K562 (cell line): ENCODE data around the gene PAF1. TPM values are rescaled to one million over a fixed set of nuclear protein-coding genes. Genes with fewer than 3 reads are reported as not detected.

Experiments
- CBFA2T3 ChIP-seq: fragments of 450-650 bp; IDR thresholded peaks from 2 replicates; pipeline ENCODE4 v1.6.1; 2017
- COPS2 ChIP-seq: fragments of 450-650 bp; conservative IDR thresholded peaks from 2 replicates; pipeline ENCODE4 v1.6.1; 2016; ENCODE audit warnings: mild to moderate bottlenecking, moderate library complexity
- CXXC5 ChIP-seq: fragments of 250-450 bp; sonication (Bioruptor Pico); IDR thresholded peaks from 2 replicates; pipeline ENCODE4 v1.8.0; 2022; ENCODE audit warnings: inconsistent platforms, mild to moderate bottlenecking, moderate library complexity
- FOXJ3 ChIP-seq: sonication (generic); formaldehyde crosslinking; IDR thresholded peaks from 2 replicates; pipeline ENCODE4 v1.4.0; 2020; ENCODE audit warnings: mild to moderate bottlenecking, missing genetic modification reagents
- HNRNPLL ChIP-seq: fragments of 200-400 bp; formaldehyde crosslinking; IDR thresholded peaks from 2 replicates; pipeline ENCODE4 v1.6.1; 2017; ENCODE audit warnings: low read length, low read depth, mild to moderate bottlenecking; ENCODE audit not compliant: poor library complexity, severe bottlenecking
- KLF6 ChIP-seq: fragments of 250-450 bp; sonication (Bioruptor Pico); IDR thresholded peaks from 2 replicates; pipeline ENCODE4 v1.4.0; 2020; ENCODE audit warnings: mild to moderate bottlenecking, moderate library complexity, borderline replicate concordance
- NBN ChIP-seq: fragments of 450-650 bp; IDR thresholded peaks from 2 replicates; pipeline ENCODE4 v1.6.1; 2016; ENCODE audit warnings: low read depth, mild to moderate bottlenecking
- NCOR1 ChIP-seq: fragments of 450-650 bp; IDR thresholded peaks from 2 replicates; pipeline ENCODE4 v1.6.1; 2016; ENCODE audit warnings: mild to moderate bottlenecking, moderate library complexity
- SIRT6 ChIP-seq: IDR thresholded peaks from one replicate; pipeline ENCODE4 v1.6.1; 2012; ENCODE audit warnings: low read depth, mild to moderate bottlenecking, control low read depth, inconsistent platforms, low read length, moderate library complexity
- SMARCA5 ChIP-seq: fragments of 450-650 bp; IDR thresholded peaks from 2 replicates; pipeline ENCODE4 v1.6.1; 2016
- TAL1 ChIP-seq: fragments of 450-650 bp; IDR thresholded peaks from 2 replicates; pipeline ENCODE4 v1.6.1; 2016; ENCODE audit warnings: mild to moderate bottlenecking
- TOE1 ChIP-seq, 2 experiments: fragments of 450-650 bp in 1 of 2; sonication (generic) in 1 of 2; formaldehyde crosslinking in 1 of 2; IDR thresholded peaks; 2 replicates each; pipeline versions ENCODE4 v1.7.1 to v1.8.0; 2016 to 2022; ENCODE audit warnings: borderline replicate concordance in 2 of 2, mild to moderate bottlenecking in 2 of 2, antibody characterized with exemption in 1 of 2, inconsistent platforms in 1 of 2, low read depth in 1 of 2, missing genetic modification reagents in 1 of 2, moderate library complexity in 1 of 2
- ZNF23 ChIP-seq: fragments of 250-450 bp; sonication (Bioruptor Pico); IDR thresholded peaks from 2 replicates; pipeline ENCODE4 v1.4.0; 2020; ENCODE audit warnings: mild to moderate bottlenecking
- polyA plus RNA-seq, 8 experiments: library from polyadenylated mRNA; depleted of rRNA in 4 of 8; stranded (reverse) in 5 of 8; unstranded in 3 of 8; fragments of >200 nt; fragmentation: Nextera tagmentation in 2 of 8; fragmentation: Illumina TruSeq in 1 of 8; extraction: Ambion mirVana in 2 of 8; extraction: Trizol in 1 of 8; gene quantifications; 2 replicates each; pipeline versions ENCODE4 v1.2.1 to v1.2.3, GENCODE V29; 2011 to 2014; ENCODE audit warnings: inconsistent platforms in 1 of 8, missing spikeins in 1 of 8
- total RNA-seq, 7 experiments: library from RNA; depleted of rRNA in 6 of 7; stranded (reverse); fragments of >200 nt in 6 of 7; fragmentation: Illumina TruSeq in 2 of 7; extraction: Trizol in 2 of 7; gene quantifications; 2 replicates each; pipeline versions ENCODE4 v1.2.1 to v1.2.3, GENCODE V29; 2011 to 2021; ENCODE audit warnings: low replicate concordance in 1 of 7
- TF ChIP-seq, protein P1 (sequence below): fragments of 250-450 bp; sonication (Bioruptor Pico); IDR thresholded peaks from 2 replicates; pipeline ENCODE4 v1.5.1; 2021; ENCODE audit warnings: mild to moderate bottlenecking
- TF ChIP-seq, protein P2 (sequence below), 2 experiments: fragments of 250-450 bp in 1 of 2; fragments of 450-650 bp in 1 of 2; sonication (Bioruptor Pico) in 1 of 2; IDR thresholded peaks; 2 replicates each; pipeline versions ENCODE4 v1.6.1 to v1.8.0; 2016 to 2021; ENCODE audit warnings: mild to moderate bottlenecking in 2 of 2, moderate library complexity in 2 of 2, missing compliant biosample characterization in 1 of 2, missing genetic modification characterization in 1 of 2
- TF ChIP-seq, protein P3 (sequence below): conservative IDR thresholded peaks from 2 replicates; pipeline ENCODE4 v1.6.1; 2011; ENCODE audit warnings: low read depth, mild to moderate bottlenecking, low read length; ENCODE audit not compliant: control insufficient read depth
- TF ChIP-seq, protein P4 (sequence below): fragments of 250-450 bp; sonication (Bioruptor Pico); IDR thresholded peaks from 2 replicates; pipeline ENCODE4 v1.5.0; 2020; ENCODE audit warnings: mild to moderate bottlenecking
- TF ChIP-seq, protein P5 (sequence below): fragments of 450-650 bp; IDR thresholded peaks from one replicate; pipeline ENCODE4 v1.6.1; 2018; ENCODE audit warnings: mild to moderate bottlenecking, moderate library complexity; ENCODE audit not compliant: partially characterized antibody

The PAF1 gene
- total and polyA plus RNA-seq, 9 of the 15 experiments (the other 6 are each of a cell fraction or from before 2014, with no cell fraction given), result 1.5 to 45.0 (median 33.8) TPM

DNA sequence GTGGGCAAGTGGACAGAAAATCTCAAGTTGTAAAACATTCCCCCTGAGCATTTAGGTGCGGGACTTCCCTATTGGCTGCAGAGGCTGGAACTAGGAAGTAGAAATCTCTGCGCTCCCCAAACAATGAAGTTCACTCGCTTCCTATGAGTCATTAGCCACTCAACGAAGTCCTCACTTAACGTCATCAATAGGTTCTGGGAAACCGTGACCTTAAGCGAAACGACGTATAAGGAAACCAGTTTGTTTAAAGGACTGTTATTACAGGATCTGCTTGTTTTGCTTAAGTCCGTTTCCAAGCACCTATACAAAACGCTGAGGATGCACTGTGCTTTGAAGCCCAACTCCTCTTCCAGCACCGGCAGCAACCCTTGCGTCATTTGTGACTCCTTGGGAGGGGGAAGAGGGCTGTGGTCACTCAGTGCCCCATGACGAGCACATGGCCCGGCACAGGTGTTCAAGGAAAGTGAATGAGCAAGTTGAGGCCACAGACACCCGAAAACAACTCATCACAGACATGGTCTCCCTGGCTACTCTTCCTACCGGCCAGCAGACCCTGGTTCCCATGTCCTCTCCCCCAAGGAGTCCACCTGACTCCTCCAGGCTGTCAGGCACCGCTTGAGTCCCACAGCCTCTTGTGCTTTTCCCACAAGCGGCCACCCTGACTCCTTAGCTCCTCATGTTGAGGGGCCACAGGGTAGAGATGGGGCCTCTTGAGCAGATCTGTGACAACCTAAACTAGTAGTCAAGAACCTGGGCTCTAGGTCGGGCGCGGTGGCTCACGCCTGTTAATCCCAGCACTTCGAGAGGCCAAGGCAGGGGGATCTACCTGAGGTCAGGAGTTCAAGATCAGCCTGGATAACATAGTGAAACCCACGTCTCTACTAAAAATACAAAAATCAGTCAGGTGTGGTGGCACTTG lies 40.0 kb upstream of the PAF1 start (continued):
- TF ChIP-seq, protein P1, sequence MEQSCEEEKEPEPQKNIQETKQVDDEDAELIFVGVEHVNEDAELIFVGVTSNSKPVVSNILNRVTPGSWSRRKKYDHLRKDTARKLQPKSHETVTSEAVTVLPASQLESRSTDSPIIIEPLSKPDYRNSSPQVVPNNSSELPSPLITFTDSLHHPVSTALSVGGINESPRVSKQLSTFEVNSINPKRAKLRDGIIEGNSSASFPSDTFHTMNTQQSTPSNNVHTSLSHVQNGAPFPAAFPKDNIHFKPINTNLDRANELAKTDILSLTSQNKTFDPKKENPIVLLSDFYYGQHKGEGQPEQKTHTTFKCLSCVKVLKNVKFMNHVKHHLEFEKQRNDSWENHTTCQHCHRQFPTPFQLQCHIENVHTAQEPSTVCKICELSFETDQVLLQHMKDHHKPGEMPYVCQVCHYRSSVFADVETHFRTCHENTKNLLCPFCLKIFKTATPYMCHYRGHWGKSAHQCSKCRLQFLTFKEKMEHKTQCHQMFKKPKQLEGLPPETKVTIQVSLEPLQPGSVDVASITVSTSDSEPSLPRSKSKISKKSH (CRISPR knock-in tag), result no peak
- no peak for TF ChIP-seq SIRT6
- no peak for TF ChIP-seq KLF6
- TF ChIP-seq, protein P2, sequence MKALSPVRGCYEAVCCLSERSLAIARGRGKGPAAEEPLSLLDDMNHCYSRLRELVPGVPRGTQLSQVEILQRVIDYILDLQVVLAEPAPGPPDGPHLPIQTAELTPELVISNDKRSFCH (CRISPR knock-in tag; IDR thresholded peaks at IDR 0.05), result no peak
- TF ChIP-seq, protein P2 (tag; IDR thresholded peaks at IDR 0.05), result peak; percentile 60; the same call in 1 of the 2 replicates
- TF ChIP-seq COPS2, result no peak
- no peak for TF ChIP-seq TAL1
- peak; percentile 38; the same call in 1 of the 2 replicates for TF ChIP-seq SMARCA5
- TF ChIP-seq HNRNPLL, result no peak
- TF ChIP-seq, protein P3, sequence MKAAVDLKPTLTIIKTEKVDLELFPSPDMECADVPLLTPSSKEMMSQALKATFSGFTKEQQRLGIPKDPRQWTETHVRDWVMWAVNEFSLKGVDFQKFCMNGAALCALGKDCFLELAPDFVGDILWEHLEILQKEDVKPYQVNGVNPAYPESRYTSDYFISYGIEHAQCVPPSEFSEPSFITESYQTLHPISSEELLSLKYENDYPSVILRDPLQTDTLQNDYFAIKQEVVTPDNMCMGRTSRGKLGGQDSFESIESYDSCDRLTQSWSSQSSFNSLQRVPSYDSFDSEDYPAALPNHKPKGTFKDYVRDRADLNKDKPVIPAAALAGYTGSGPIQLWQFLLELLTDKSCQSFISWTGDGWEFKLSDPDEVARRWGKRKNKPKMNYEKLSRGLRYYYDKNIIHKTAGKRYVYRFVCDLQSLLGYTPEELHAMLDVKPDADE, result no peak
- no peak; the same call in 1 of the 2 replicates for TF ChIP-seq CBFA2T3
- TF ChIP-seq, protein P4, sequence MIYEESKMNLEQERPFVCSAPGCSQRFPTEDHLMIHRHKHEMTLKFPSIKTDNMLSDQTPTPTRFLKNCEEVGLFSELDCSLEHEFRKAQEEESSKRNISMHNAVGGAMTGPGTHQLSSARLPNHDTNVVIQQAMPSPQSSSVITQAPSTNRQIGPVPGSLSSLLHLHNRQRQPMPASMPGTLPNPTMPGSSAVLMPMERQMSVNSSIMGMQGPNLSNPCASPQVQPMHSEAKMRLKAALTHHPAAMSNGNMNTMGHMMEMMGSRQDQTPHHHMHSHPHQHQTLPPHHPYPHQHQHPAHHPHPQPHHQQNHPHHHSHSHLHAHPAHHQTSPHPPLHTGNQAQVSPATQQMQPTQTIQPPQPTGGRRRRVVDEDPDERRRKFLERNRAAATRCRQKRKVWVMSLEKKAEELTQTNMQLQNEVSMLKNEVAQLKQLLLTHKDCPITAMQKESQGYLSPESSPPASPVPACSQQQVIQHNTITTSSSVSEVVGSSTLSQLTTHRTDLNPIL, result no peak
- TF ChIP-seq FOXJ3 (CRISPR knock-in tag), result no peak
- no peak for TF ChIP-seq NCOR1
- TF ChIP-seq, protein P5, sequence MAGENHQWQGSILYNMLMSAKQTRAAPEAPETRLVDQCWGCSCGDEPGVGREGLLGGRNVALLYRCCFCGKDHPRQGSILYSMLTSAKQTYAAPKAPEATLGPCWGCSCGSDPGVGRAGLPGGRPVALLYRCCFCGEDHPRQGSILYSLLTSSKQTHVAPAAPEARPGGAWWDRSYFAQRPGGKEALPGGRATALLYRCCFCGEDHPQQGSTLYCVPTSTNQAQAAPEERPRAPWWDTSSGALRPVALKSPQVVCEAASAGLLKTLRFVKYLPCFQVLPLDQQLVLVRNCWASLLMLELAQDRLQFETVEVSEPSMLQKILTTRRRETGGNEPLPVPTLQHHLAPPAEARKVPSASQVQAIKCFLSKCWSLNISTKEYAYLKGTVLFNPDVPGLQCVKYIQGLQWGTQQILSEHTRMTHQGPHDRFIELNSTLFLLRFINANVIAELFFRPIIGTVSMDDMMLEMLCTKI, result no peak
- peak; percentile 47; the same call in 1 of the 2 replicates for TF ChIP-seq TOE1 (IDR thresholded peaks at IDR 0.05; ENCODE audit: borderline replicate concordance)
- TF ChIP-seq TOE1 (CRISPR knock-in tag; IDR thresholded peaks at IDR 0.05; ENCODE audit: borderline replicate concordance, low read depth), result no peak
- no peak for TF ChIP-seq ZNF23
- TF ChIP-seq NBN, result peak; percentile 90
- TF ChIP-seq CXXC5 (CRISPR knock-in tag), result peak; percentile 59; the same call in 1 of the 2 replicates
